Immature natural killer cell (primary cell): ENCODE measurements around the gene DNAJC12. TPM values are rescaled to one million over a fixed set of nuclear protein-coding genes. Genes with fewer than 3 reads are reported as not detected.
"Not testable (repeated sequence)": the region's sequence is repeated elsewhere in the genome, so short reads cannot be mapped to it uniquely, and the experiment has no call there.

Experiments
- DNase-seq, 3 donors: peaks; one replicate each; pipeline ENCODE4 v3.0.0; 2022; ENCODE audit warnings: mixed read lengths in 1 of 3
- H3K27ac Mint-ChIP-seq, 6 donors: one replicate each; pipeline ENCODE4 v1.8.0; 2020; ENCODE audit warnings: mixed read lengths in 6 of 6, mild to moderate bottlenecking in 5 of 6, inconsistent platforms in 4 of 6, moderate library complexity in 3 of 6
- H3K27me3 Mint-ChIP-seq, 3 donors: one replicate each; pipeline ENCODE4 v1.8.0; 2020 to 2021; ENCODE audit warnings: low read depth in 3 of 3, mild to moderate bottlenecking in 3 of 3, mixed read lengths in 3 of 3, moderate library complexity in 3 of 3, inconsistent platforms in 1 of 3
- H3K36me3 Mint-ChIP-seq, 3 donors: one replicate each; pipeline ENCODE4 v1.8.0; 2020; ENCODE audit warnings: mixed read lengths in 3 of 3, inconsistent platforms in 2 of 3, mild to moderate bottlenecking in 2 of 3
- H3K4me1 Mint-ChIP-seq, 2 donors: one replicate each; pipeline ENCODE4 v1.8.0; 2020; ENCODE audit warnings: inconsistent platforms in 2 of 2, mild to moderate bottlenecking in 2 of 2, mixed read lengths in 2 of 2, moderate library complexity in 1 of 2
- H3K4me3 Mint-ChIP-seq, 5 donors: one replicate each; pipeline ENCODE4 v1.8.0; 2020; ENCODE audit warnings: mild to moderate bottlenecking in 5 of 5, mixed read lengths in 5 of 5, inconsistent platforms in 3 of 5, moderate library complexity in 3 of 5
- H3K9me3 Mint-ChIP-seq, 6 donors: one replicate each; pipeline ENCODE4 v1.8.0; 2020; ENCODE audit warnings: mild to moderate bottlenecking in 6 of 6, mixed read lengths in 6 of 6, inconsistent platforms in 4 of 6, moderate library complexity in 3 of 6
- polyA plus RNA-seq, 3 donors: library from polyadenylated mRNA; unstranded; fragments of 300-500 nt; fragmentation: Illumina TruSeq; gene quantifications; one replicate each; pipeline ENCODE4 v1.2.3, GENCODE V29; 2021

Gene DNAJC12
- polyA plus RNA-seq, 3 donors from 2014 or later, result 0.44 TPM; not detected in 2

DNA sequence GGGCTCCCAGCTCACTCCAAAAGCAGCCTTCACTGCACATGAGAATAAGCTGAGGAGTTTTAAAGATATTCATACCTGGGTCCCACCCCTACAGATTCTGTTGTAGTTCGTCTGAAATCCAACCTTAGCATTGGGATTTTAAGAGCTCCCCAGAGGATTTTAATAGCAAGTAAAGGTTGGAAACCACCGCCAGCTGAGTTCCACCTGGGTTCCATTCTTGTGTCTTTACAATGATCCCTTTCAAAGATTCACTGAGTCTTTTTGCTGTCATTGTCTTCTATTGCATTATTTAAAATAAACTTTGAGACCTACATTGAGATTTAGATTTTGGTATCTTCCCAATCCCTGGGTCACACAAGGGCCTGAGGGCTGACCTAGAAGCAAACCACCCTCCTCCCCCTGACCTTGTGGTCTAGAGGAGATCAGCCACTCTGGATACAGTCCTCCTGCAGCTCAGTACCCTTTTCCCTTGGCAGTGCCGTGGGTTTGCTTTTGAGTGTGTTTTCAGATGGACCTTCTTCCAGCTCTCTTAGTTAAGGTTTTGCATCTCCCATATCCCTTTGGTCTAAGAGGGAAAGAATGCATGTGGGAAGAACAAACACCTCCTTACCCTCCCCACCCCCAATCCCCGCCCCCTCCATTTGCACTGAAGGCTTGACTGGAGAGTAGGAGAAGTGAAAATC is 23.9 kb upstream of the DNAJC12 start:
- Mint-ChIP-seq H3K36me3 (no peaks in the 10 kb centered on the region), H3K4me1 (no peaks in the 10 kb centered on the region), H3K27me3 (peaks cover 0 to 2% (median 0%) of the 10 kb centered on the region in 3 donors), H3K9me3 (peaks cover 0 to 2% (median 0%) of the 10 kb centered on the region in 6 donors), H3K4me3 (no peak overlapping the region), H3K27ac (no peak overlapping the region)
- no peak for DNase-seq

DNA sequence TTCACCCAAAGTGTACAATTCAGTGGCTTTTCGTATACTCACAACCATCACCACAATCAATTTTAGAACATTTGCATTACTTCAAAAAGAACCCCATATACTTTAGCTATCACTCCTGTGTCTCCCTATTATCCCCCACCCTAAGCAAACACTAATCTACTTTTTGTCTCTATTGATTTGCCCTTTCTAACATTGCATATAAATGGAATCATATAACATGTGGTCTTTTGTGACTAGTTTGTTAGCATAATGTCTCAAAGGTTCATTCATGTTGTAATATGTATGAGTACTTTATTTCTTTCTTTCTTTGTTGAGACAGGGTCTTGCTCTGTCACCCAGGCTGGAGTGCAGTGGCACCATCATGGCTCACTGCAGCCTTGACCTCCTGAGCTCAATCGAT is 21.0 kb upstream of the DNAJC12 start:
- DNase-seq, result no peak
- no peak overlapping the region for H3K27ac Mint-ChIP-seq
- H3K27me3 Mint-ChIP-seq, result no peaks in the 10 kb centered on the region
- peaks cover 0 to 1% of the 10 kb centered on the region in 2 donors for H3K4me1 Mint-ChIP-seq
- no peak overlapping the region for H3K4me3 Mint-ChIP-seq
- no peaks in the 10 kb centered on the region for H3K36me3 Mint-ChIP-seq
- no peaks in the 10 kb centered on the region for H3K9me3 Mint-ChIP-seq

DNA sequence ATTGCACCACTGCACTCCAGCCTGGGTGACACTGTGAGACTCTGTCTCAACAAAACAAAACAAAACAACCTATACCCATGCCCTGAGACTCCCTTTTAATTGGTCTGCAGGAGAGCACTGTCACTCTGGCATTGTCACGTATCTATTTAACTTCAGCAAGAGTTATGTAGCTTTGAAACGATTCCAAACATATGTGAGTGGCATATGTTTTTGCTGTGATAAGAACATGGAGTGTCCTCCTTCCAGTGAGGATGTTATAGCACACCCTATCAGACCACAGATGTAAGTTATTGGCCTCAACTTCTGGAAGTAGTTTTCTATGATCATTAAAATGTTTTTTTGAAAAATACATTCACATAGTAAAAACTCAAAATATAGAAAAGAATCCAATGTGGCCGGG is 15.5 kb upstream of the DNAJC12 start:
- no peak for DNase-seq
- H3K4me3 Mint-ChIP-seq, result no peak overlapping the region
- peaks cover 11 to 19% of the 10 kb centered on the region in 2 donors for H3K4me1 Mint-ChIP-seq
- no peak overlapping the region for H3K27ac Mint-ChIP-seq
- H3K27me3 Mint-ChIP-seq, result peaks cover 1 to 3% (median 2%) of the 10 kb centered on the region in 3 donors
- peaks cover 0 to 3% (median 0%) of the 10 kb centered on the region in 3 donors for H3K36me3 Mint-ChIP-seq
- H3K9me3 Mint-ChIP-seq, result peaks cover 0 to 2% (median 0%) of the 10 kb centered on the region in 6 donors

- Mint-ChIP-seq H3K4me3 (no peak overlapping the region), H3K27me3 (peaks cover 1 to 5% (median 2%) of the 10 kb centered on the region in 3 donors), H3K9me3 (peaks cover 0 to 2% (median 0%) of the 10 kb centered on the region in 6 donors), H3K36me3 (peaks cover 0 to 3% (median 0%) of the 10 kb centered on the region in 3 donors), H3K27ac (no peak overlapping the region), H3K4me1 (peaks cover 11 to 19% of the 10 kb centered on the region in 2 donors)
- DNase-seq, result no peak
Measured at GRCh38 chr10:67852761-67853160, 14.8 kb upstream of the DNAJC12 start.

GRCh38 chr10:67851186-67851585 is 13.2 kb upstream of the DNAJC12 start:
- Mint-ChIP-seq H3K4me1 (peaks cover 11 to 19% of the 10 kb centered on the region in 2 donors), H3K36me3 (peaks cover 0 to 3% (median 0%) of the 10 kb centered on the region in 3 donors), H3K27me3 (peaks cover 1 to 6% (median 2%) of the 10 kb centered on the region in 3 donors), H3K4me3 (peak overlapping the region; percentile 16 to 97 (median 55)), H3K27ac (no peak overlapping the region), H3K9me3 (peaks cover 0 to 2% (median 0%) of the 10 kb centered on the region in 6 donors)
- no peak for DNase-seq

GRCh38 chr10:67849331-67850011 is 11.5 kb upstream of the DNAJC12 start:
- Mint-ChIP-seq H3K9me3 (peaks cover 0 to 2% (median 0%) of the 10 kb centered on the region in 6 donors), H3K27me3 (peaks cover 1 to 9% (median 2%) of the 10 kb centered on the region in 3 donors), H3K4me1 (peaks cover 10 to 19% of the 10 kb centered on the region in 2 donors), H3K27ac (peak overlapping the region; percentile 88 to 97 (median 96)), H3K36me3 (peaks cover 0 to 3% (median 0%) of the 10 kb centered on the region in 3 donors), H3K4me3 (peak overlapping the region; percentile 91 to 97 (median 96))
- peak; percentile 83 to 89 (median 87) for DNase-seq

- Mint-ChIP-seq H3K27ac (no peak overlapping the region), H3K9me3 (peaks cover 0 to 9% (median 0%) of the 10 kb centered on the region in 6 donors), H3K27me3 (peaks cover 0 to 8% (median 2%) of the 10 kb centered on the region in 3 donors), H3K4me1 (no peaks in the 10 kb centered on the region), H3K4me3 (no peak overlapping the region), H3K36me3 (peaks cover 0 to 5% (median 0%) of the 10 kb centered on the region in 3 donors)
- no peak for DNase-seq
Measured at GRCh38 chr10:67843284-67843683, 5.3 kb upstream of the DNAJC12 start.

DNA sequence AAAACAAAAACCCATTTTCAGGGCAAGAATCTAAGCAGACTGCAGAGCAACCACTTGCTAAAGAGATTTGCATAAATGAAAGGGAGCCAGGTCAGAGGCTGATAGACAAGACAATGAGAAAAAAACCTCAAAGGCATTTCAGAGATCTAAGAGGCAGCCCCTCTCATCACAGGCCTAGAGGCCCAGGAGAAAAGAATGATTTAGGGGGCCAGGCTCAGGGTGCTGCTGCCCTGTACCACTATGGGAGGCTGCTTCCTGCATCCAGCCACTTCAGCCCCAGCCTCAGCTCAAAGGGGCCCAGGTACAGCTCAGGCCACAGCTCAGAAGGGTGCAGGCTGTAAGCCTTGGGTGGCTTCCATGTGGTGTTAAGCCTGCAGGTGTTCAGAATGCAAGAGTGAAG is 3.7 kb upstream of the DNAJC12 start:
- no peaks in the 10 kb centered on the region for H3K4me1 Mint-ChIP-seq
- DNase-seq, result no peak
- H3K36me3 Mint-ChIP-seq, result peaks cover 0 to 5% (median 0%) of the 10 kb centered on the region in 3 donors
- H3K27ac Mint-ChIP-seq, result no peak overlapping the region
- H3K27me3 Mint-ChIP-seq, result peaks cover 0 to 5% (median 2%) of the 10 kb centered on the region in 3 donors
- peaks cover 0 to 9% (median 0%) of the 10 kb centered on the region in 6 donors for H3K9me3 Mint-ChIP-seq
- no peak overlapping the region for H3K4me3 Mint-ChIP-seq

DNA sequence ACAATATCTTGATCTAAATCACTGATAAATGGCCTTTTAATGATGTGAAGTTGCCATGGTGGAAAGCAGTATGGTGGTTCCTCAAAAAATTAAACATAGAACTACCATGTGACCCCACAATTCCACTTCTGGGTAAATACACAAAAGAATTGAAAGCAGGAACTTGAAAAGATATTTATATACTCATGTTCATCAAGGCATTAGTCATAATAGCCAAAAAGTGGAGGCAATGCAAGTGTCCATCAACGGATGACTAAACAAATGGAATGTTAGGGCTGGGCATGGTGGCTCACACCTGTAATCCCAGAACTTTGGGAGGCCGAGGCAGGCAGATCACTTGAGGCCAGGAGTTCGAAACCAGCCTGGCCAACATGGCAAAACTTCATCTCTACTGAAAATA is 2.0 kb upstream of the DNAJC12 start:
- no peaks in the 10 kb centered on the region for H3K4me1 Mint-ChIP-seq
- no peak overlapping the region for H3K4me3 Mint-ChIP-seq
- peaks cover 0 to 5% (median 0%) of the 10 kb centered on the region in 3 donors for H3K36me3 Mint-ChIP-seq
- no peak for DNase-seq
- peaks cover 0 to 2% (median 2%) of the 10 kb centered on the region in 3 donors for H3K27me3 Mint-ChIP-seq
- H3K9me3 Mint-ChIP-seq, result peaks cover 0 to 9% (median 0%) of the 10 kb centered on the region in 6 donors
- no peak overlapping the region for H3K27ac Mint-ChIP-seq

DNA sequence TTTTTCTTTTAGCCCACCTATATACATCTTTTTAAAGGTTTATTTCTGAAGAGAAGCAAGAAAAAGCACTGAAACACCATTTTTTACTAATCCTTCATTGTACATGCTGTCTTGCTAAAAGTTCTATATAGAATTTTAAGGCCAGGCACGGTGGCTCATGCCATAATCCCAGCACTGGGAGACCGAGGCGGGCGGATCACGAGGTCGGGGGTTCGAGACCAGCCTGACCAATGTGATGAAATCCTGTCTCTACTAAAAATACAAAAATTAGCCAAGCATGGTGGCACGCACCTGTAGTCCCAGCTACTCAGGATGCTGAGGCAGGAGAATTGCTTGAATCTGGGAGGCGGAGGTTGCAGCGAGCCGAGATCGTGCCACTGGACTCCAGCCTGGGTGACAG is 1.5 kb upstream of the DNAJC12 start:
- not testable (repeated sequence) for H3K27me3 Mint-ChIP-seq, H3K4me3 Mint-ChIP-seq, DNase-seq, H3K27ac Mint-ChIP-seq, H3K9me3 Mint-ChIP-seq, H3K4me1 Mint-ChIP-seq, H3K36me3 Mint-ChIP-seq

DNA sequence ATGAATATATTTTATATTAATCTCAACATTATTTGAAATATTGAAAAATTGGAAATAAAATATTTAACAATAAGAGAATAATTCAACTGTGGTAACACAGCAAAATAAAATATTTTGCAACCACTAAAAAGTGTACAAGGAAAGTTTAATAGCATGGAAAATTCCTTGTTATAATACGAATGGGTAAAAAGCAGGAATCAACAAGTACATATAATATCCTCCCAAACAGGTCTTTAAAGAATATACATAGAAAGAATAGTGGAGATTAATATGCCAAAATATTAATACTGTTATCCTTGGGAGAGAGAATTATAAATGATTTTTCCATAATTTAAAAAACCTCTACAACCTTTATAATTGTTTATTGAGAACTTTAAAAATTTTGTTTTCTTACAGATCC is 1.0 kb downstream of the DNAJC12 start:
- H3K9me3 Mint-ChIP-seq, result peaks cover 0 to 5% (median 0%) of the 10 kb centered on the region in 6 donors
- no peaks in the 10 kb centered on the region for H3K36me3 Mint-ChIP-seq
- H3K27me3 Mint-ChIP-seq, result peaks cover 0 to 2% (median 0%) of the 10 kb centered on the region in 3 donors
- no peaks in the 10 kb centered on the region for H3K4me1 Mint-ChIP-seq
- H3K4me3 Mint-ChIP-seq, result no peak overlapping the region
- H3K27ac Mint-ChIP-seq, result no peak overlapping the region
- DNase-seq, result no peak

GRCh38 chr10:67836488-67836887 is 1.5 kb downstream of the DNAJC12 start:
- H3K4me1 Mint-ChIP-seq, result no peaks in the 10 kb centered on the region
- DNase-seq, result no peak
- H3K36me3 Mint-ChIP-seq, result no peaks in the 10 kb centered on the region
- H3K27me3 Mint-ChIP-seq, result peaks cover 0 to 2% (median 0%) of the 10 kb centered on the region in 3 donors
- H3K9me3 Mint-ChIP-seq, result peaks cover 0 to 2% (median 0%) of the 10 kb centered on the region in 6 donors
- H3K27ac Mint-ChIP-seq, result no peak overlapping the region
- H3K4me3 Mint-ChIP-seq, result no peak overlapping the region

DNA sequence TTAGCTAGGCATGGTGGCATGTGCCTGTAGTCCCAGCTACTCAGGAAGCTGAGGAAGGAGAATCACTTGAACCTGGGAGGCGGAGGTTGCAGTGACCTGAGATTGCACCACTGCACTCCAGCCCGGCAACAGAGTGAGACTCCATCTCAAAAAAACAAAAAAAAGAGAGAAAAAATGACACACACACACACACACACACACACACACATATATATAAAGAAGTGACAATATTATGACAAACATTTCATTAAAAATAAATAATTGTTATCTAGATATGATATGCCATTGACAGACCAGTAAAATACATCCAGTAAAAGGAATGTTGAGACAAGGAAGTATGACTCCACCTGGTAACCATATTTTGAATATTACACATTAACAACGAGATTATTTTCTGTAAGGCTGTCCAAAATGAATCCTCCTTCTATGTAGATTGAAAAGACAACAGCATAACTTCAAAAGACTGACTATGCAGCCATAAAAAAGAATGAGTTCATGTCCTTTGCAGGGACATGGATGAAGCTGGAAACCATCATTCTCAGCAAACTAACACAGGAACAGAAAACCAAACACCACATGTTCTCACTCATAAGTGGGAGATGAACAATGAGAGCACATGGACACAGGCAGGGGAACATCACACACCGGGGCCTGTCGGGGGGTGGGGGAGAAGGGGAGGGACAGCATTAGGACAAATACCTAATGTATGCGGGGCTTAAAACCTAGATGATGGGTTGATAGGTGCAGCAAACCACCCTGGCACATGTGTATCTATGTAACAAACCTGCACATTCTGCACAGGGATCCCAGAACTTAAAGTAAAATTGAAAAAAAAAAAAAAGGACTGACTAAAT is 2.2 kb downstream of the DNAJC12 start:
- not testable (repeated sequence) for H3K36me3 Mint-ChIP-seq, H3K9me3 Mint-ChIP-seq, DNase-seq, H3K27me3 Mint-ChIP-seq, H3K4me3 Mint-ChIP-seq, H3K4me1 Mint-ChIP-seq, H3K27ac Mint-ChIP-seq
